GM12878 (cell line): ENCODE results near the gene CCHCR1.

Source experiments
- BRCA1 ChIP-seq: IDR thresholded peaks from 2 replicates; pipeline ENCODE4 v1.6.1; 2011; ENCODE audit warnings: low read depth, low read length, improper control_type of control experiment
- CREB1 ChIP-seq: IDR thresholded peaks from 2 replicates; pipeline ENCODE4 v1.6.1; 2012; ENCODE audit warnings: low read depth, mild to moderate bottlenecking, inconsistent platforms
- CTCF ChIP-seq, 3 experiments: IDR thresholded peaks in 2 of 3; conservative IDR thresholded peaks in 1 of 3; 2 replicates each; pipeline ENCODE4 v1.5.1; 2011; ENCODE audit warnings: low read depth in 3 of 3, low read length in 3 of 3, mild to moderate bottlenecking in 3 of 3, control low read depth in 2 of 3, moderate library complexity in 2 of 3, inconsistent platforms in 1 of 3, mixed read lengths in 1 of 3; ENCODE audit not compliant: control insufficient read depth in 2 of 3, insufficient read depth in 1 of 3; ENCODE audit errors: extremely low read depth in 1 of 3
- MYC ChIP-seq: IDR thresholded peaks from 2 replicates; pipeline ENCODE4 v1.6.1; 2011; ENCODE audit warnings: mild to moderate bottlenecking, low read length, moderate library complexity, inconsistent platforms; ENCODE audit not compliant: insufficient read depth, insufficient replicate concordance, insufficient read length, severe bottlenecking
- TF ChIP-seq, protein P1 (sequence below): fragments of 450-650 bp; IDR thresholded peaks from 2 replicates; pipeline ENCODE4 v1.6.1; 2017; ENCODE audit warnings: mild to moderate bottlenecking

GRCh38 chr6:31110825-31111582, 46.6 kb downstream of the CCHCR1 start:
- TF ChIP-seq MYC (no peak), CTCF (IDR thresholded peaks at IDR 0.05 in 2 of 3, conservative IDR thresholded peaks at IDR 0.05 in 1 of 3; ENCODE audit: control insufficient read depth in 2 of 3, extremely low read depth in 1 of 3, insufficient read depth in 1 of 3, low read depth in 3 of 3, low read length in 3 of 3) (no peak), BRCA1 (no peak), CREB1 (no peak)
- TF ChIP-seq, protein P1, sequence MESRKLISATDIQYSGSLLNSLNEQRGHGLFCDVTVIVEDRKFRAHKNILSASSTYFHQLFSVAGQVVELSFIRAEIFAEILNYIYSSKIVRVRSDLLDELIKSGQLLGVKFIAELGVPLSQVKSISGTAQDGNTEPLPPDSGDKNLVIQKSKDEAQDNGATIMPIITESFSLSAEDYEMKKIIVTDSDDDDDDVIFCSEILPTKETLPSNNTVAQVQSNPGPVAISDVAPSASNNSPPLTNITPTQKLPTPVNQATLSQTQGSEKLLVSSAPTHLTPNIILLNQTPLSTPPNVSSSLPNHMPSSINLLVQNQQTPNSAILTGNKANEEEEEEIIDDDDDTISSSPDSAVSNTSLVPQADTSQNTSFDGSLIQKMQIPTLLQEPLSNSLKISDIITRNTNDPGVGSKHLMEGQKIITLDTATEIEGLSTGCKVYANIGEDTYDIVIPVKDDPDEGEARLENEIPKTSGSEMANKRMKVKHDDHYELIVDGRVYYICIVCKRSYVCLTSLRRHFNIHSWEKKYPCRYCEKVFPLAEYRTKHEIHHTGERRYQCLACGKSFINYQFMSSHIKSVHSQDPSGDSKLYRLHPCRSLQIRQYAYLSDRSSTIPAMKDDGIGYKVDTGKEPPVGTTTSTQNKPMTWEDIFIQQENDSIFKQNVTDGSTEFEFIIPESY = no peak
